ENCODE measurements around the gene GALC.
"Not testable (repeated sequence)": the region's sequence is repeated elsewhere in the genome, so short reads cannot be mapped to it uniquely, and the experiment has no call there.

Gene GALC
- 39.3 to 41.5 reads per million in 2 donors for total RNA-seq

DNA sequence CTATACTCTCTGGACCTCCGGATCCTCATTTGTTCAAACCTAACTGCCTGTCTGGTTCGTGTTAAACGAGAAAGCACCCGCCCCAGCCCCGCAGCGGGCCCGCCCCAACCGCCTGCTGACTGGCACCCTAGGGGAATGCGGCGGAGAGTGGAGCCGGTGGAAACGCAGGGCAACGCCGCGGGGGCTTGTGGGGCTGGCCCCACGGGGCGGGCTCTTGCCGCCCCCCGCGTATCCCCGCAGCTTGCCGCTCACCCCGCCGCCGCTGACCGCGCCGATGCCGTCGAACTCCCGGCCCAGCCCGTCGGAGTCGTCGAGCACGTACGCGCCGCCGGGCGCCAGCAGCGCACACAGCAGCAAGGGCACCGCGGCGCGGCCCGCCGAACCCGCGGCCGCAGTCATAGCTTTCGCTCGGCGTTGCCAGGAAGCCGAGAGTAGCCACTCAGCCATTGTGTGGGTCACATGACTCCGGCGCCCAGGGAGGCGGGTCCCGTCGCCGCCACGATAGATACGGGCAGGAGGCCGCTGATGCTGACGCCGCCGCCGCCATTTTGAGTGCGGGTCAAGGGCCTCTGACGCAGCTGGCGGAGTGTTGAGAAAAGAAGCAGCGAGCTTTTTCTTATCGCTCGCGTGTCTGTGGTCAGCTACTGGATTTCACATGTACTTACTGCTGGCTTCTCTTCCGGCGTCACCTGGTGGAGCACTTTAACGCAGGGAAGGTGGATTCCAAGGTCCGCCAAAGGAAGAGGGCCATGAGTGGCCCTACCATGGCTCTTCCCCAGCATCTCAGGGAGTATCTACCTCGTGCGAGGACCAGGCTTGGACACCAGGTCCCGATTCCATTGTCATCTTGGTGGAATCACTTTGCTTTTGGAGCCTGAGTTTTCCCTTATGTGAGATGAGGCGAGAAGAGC lies at the start of gene GALC:
GALC (minus strand) TSS at position 465 of the 911 bp plus-strand sequence; CDS start at position 447, 18 bp downstream.
- peak; percentile 93 for DNase-seq

DNA sequence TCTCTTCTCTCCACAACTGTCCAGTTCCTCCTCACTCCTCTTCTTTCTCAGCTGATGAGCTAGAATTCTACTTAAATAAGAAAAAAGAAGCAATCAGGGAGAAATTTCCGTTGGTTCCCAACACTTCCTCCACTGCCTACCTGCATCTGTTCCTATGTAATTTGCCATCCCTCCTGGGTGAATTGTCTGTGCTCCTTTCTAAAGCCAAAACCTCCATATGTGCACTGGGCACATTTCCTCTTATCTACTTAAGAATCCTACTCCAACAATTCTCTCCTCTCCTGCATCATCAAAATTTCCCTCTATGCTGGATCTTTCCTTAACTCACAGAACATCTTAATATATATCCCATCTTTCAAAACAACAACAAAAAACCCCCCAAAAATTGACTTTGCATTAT lies 47.2 kb upstream of the GALC start:
- no peak for DNase-seq

DNA sequence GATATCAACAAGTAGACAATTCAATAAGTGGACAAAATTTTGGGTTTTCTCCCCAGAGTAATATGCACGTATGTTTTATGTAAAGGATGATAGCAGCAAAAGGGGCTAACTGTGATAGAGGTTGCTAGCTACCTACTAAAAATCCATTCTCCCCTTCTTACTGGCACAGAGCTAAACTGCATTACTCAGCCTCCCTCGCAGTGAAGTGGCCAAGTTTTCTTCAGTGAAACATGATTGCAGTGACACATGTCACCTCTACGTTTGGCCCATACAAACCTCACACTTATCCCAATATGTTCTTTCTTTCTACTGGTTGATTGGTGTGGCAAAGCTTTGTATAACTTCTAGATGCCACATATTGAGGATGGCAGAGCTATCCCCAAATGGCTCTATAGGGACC lies 46.2 kb upstream of the GALC start:
- no peak for DNase-seq

DNA sequence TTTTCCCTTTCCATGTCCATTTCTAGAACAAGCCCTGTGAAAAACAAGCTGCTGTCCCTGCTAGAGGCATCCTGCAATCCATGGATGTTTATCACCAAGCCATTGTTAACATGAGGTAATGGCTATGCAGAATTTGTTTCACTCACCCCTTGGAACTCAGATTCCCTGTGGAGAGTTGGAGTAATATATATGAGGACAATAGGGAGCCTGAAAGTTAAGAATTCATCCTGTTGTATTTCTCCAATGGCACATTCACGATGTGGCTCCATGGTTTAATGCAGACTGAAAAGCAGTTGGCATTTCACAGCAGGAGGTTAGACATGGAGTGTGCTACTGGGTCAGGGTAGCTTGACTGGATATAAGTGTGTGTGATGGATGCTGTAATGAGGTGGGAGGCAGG lies 44.3 kb upstream of the GALC start:
- DNase-seq = no peak

DNA sequence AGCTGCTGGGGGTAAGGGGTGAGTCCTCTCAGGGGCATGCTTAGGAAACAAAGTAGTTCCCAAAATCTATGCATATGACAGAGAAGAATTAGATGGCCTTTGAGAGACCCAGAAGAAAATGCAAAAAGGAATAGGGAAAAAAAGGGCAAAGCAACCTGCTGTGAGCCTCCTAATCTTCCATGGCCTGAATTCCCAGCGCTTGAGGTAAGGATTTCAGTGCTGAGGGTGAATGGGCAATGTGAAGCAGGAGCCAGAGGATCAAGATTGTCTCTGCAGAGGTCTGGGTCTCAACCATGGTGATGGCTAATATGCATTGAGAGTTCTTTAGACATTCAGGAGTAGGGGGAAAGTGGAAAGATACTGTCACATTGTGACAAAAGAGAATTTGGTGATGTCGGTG lies 43.4 kb upstream of the GALC start:
- no peak for DNase-seq

DNA sequence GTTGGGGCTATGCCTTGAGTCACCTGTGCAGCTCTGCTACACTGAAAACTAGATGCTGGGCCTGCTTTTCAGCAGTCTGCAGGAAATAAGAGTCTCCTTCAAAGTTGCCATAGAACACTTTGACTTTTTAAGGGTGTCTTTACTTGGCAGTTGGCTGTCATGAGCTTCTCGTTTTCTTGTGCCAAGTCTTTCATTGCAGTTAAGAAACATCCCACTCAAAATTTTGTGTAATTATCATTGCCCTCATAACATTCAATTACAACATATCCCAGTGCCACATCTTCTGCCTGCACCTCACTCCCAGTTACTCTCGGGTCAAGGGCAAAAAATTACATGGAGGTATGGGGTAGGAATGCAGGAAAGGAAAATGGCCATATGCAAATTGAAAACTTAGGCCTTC lies 41.1 kb upstream of the GALC start:
- DNase-seq = no peak

DNA sequence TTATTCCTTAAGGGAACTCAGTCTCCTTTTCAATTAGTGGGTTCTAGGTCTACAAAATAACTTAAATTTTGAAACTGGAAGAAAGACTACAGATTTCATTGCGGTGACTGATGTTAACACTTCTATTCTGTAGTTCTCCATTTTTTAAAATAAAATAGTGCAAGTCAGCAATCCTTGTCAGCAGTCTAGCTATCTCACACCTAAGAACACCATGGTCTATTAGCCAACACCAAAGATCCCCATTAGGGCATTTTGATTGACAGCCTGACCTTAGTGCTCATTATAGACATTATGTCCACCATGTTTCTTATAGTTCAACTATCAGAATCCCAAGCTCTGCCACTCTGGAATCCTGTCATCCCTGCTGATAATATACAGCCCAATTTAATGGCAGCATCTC lies 39.4 kb upstream of the GALC start:
- DNase-seq = no peak

DNA sequence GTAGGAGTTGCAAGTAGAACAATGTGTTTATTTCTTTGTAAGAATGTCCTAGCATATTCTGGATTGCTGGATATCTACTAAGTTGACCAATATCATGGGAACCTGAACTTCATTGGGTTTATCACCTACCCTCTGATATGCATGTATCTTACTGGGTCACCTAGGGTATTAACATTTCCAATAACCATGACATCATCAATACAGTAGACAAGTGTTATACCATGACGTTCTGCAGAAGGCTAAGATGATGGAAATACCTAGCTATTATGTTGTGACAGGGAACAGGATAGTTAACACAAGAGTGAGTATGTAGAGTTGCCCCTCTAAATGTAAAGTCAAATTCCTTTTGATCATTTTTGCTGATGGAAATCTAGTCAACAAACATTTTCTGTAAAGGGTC lies 37.9 kb upstream of the GALC start:
- no peak for DNase-seq

DNA sequence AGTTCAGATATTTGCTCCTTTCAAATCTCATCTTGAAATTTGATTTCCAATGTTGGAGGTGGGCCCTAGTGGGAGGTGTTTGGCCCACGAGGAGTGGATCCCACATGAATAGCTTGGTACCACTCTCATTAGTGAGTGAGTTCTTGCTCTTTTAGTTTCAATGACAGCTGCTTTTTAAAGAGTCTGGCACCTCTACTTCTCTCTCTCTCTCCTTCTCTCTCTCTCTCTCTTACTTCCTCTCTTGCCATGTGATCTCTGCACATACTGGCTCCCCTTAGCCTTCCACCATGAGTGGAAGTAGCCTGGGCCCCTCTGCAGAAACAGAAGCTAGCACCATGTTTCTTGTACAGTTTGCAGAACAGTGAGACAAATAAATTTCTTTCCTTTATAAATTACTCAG lies 37.1 kb upstream of the GALC start:
- no peak for DNase-seq

DNA sequence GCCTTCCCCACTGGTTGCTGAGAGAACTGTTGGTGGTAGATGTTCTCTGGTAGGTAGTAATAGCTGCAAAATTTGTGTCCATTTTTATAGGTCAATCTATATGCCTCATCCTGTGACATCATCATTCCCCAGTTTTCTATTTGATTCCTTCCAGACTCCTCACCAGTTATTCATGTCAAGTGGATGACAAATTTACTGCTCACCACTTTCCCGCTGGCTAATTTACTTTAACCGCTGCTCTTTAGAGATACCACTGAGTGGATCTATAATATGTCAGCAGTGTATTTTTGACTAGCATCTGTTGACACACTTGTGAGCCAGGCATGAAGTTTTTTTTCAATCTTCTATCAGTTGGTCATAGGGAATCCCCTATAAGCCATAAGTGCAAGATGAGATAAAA lies 36.5 kb upstream of the GALC start:
- no peak for DNase-seq

DNA sequence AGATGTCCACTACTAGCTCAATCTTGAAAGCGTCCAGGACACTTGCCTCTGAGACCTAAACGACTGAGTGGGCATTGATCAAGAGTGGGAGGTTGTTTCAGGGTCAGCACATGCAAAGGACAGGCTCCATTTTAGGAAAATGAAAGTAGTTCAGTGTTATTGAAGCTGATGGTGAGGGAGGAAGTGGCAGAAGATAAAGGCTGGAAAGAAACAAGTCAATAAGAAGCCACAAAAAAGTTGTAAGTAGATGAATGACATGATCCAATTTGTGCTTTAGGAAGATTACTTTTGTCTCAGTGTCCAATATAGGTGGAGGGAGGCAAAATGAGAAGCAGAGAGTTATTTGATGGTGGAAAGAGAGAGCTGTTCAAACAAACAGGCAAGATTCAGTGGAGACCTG lies 33.9 kb upstream of the GALC start:
- DNase-seq = no peak

DNA sequence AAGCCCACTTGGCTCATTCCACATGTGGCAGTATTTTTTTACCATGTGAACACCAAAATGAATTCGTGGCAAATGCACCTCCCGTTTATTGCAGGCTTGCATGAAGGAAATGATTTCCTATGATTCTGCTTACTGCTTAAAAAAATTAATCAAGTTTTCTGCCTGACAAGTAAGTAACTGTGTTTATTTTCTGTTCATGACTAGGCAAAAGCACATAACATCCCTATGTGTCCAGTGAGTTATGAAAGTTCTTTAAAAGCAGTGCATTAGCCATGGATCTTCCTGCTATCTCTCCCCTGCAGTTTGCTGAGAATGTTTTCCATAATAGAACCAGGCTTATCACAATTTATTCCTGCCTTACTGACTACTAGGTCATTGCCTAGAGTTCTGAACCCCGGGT lies 32.3 kb upstream of the GALC start:
- no peak for DNase-seq

DNA sequence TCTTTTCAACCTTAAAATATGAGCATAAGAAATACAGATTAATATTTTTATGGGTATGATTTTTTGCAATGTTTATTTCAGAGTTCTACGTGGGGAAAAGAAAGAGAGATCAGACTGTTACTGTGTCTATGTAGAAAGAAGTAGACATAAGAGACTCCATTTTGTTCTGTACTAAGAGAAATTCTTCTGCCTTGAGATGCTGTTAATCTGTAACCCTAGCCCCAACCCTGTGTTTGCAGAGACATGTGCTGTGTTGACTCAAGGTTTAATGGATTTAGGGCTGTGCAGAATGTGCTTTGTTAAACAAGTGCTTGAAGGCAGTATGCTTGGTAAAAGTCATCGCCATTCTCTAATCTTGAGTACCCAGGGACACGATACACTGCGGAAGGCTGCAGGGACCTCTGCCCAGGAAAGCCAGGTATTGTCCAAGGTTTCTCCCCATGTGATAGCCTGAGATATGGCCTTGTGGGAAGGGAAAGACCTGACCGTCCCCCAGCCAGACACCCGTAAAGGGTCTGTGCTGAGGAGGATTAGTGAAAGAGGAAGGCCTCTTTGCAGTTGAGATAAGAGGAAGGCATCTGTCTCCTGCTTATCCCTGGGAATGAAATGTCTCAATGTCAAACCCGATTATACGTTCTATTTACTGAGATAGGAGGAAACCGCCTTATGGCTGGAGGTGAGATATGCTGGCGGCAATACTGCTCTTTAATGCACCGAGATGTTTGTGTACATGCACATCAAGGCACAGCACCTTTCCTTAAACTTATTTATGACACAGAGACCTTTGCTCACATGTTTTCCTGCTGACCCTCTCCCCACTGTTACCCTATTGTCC lies 31.5 kb upstream of the GALC start:
- not testable (repeated sequence) for DNase-seq

DNA sequence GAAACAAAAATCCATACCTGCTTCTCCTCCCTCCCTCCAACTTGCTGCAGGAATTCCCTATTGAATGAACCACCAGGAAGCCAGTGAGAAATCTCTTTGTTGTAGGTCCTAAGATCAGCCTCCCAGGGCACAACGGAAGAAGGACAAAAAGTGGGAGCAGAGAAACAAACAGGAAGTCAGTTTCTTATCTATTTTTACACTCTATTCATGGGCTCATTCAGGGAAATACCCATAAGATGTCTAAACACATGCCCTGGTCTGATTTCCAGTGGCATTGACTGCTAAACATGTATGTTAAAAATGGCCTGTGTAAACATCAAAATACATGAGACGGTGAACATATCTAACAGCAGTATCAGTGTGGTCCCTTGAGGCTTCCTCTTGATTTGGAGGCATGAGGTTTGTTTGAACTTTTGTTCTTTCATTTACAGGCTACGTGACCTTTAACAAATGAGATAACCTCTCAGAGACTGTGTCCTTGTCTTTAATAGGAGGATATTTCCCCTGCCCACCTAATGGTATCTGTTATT lies 30.7 kb upstream of the GALC start:
- no peak for DNase-seq

DNA sequence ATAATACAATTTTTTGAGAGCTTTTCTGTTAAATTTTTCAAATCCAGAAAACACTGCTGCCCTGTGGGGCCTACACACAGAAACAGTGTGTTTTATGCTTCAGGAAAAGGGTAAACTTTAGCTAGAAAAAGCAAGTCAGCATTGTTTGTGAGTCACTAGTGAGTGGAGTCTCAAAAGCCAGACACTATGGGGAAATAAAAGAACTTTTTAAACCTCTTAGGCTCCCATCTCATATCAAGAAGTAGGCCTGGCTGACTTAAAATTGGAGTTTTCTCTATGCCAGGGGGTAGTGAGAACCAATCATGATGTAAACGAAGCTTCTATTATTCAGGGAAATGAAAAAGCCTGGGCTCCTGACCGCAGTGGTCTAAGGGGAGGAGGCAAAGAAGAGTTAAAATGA lies 24.6 kb upstream of the GALC start:
- DNase-seq = no peak

DNA sequence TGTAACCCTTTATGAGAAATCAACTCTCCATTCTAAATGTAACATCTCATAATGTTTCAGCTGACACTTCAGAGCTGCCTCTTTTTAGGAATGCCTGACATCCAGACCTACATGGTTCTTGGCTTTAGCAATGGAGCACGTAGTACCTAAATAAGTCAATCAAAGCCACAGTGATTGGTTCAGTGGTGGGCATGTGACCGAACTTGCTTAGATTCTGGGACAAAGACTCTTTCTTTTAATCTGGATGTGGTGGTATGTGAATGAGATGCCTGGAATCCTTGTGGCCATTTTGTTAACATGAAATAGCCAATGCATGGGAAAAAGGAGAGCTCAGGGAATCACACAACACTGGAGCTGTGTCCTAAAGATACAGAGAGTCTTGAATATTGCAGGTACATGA lies 23.8 kb upstream of the GALC start:
- DNase-seq = no peak

DNA sequence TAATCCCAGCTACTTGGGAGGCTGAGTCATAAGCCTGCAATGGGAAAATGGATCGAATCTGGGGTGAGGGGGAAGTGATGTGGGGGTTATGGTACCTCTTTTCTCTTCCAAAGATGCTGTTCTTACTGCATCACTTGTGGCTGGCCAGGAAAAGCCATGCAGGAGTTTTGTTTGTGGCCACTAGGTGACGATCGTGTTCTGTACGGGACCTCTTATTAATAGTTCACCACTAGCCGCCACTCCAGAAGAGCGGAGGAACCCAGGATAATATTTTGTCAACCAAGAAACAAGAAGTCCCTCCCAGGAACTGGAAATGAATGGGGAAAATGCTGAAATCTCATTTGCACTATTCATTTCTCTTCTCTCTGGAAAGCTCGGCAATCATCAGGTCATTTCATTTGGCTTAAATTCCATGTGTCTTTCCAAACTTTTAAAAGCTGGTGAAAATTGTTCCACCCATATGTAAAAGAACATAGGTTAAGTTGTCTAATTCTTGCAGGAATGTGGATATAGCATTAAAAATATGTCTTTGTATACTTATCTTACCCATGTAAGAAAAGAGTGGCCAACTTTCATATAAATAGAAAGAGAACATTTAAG lies 20.9 kb upstream of the GALC start:
- DNase-seq = peak; percentile 26

DNA sequence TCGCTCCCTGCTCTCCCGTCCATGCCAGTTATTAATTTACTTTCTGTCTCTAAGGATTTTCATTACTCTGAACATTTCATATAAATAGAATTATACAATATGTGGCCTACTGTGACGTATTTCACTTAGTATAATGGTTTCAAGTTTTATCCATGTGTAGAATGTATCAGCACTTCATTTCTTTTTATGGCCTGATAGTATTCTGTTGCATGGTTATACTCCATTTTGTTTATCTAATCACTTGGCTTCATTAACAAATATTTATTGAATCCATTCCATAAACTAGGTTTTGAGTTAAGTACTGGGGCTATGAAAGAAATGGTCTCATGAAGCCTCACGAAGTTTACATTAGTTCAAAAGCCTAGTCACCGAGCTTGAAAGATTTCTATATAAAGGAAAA lies 19.5 kb upstream of the GALC start:
- no peak for DNase-seq

DNA sequence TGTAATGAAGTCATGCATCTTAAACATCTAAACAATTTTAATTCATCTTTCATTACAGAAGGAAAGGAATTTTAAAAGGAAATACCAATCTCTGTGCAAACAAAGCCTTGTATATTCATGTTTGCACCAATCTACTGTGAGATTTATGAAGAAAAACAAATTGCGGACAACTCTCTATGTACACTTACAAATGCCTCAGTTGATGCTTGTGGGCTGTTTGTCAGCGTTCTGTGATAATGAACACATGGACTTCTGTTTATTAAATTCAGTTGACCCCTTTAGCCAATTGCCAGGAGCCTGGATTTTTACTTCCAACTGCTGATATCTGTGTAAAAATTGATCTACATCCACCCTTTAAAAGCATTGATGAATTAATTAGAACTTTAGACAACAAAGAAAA lies 17.3 kb upstream of the GALC start:
- DNase-seq = no peak

DNA sequence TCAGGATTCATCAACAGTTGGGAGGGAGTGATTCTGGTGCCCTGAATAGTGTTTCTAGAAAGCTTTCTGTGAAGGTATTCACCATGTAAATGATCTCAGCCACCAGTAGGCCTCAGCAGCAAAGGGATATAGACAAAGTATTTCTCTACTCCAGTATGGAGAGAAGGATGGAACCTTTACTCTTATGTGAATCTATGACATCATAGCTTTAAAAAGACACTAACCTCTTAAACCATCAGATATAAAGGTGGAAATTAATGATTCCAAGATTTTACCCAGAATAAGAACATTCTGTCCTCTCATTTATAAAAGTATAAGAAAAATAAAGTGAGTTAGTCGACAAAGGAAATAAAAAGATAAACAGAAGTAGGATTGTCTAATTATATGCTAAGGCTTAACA lies 16.5 kb upstream of the GALC start:
- DNase-seq = no peak

DNA sequence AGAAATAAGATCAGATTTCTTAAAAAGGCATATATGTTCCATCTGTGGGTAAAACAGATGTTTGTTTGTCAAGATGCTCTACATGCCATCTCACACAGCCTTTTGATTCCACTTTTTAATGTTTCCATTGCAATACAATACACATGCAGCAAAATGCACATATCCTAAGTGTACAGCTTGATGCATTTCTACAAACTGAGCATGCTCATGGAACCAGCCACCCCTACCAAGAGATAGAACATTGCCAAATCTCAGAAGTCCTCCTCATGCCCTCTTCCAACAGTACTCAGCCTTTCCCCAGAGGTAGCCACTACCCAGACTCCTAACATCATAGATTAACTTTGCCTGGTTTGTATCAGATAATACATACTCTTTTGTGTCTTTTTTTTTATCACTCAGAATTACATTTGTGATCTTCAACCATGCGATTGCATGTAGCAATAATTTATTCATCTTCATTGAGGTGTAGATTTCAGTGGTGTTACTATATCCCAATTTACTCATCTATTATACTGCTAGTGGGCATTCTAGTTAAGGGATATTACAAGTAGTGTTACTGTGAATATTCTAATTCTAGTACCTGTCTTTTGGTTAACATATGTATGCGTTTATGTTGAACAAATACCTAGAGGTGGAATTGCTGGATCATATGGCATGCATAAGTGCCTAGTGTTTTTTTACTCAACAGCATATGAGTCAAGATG lies 15.2 kb upstream of the GALC start:
- no peak for DNase-seq

DNA sequence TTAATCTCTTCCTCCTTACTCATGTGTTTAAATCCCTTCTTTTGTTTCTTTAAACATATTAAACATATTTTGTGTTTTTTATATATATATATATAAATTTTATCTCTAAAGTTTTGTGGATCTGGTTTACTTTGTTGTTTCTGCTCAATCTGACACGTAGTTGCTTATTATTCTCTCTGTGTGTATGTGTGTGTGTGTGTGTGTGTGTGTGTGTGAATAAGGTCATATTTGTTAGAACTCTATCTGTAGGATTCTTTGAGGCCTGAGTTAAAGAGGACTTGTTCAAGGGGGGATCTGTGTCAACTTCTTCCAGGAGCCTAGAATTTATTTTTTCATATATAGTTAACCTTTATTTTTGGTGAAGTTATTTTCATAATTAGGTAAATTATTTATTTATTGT lies 14.6 kb upstream of the GALC start:
- DNase-seq = no peak

All from T-helper 9 cell (primary cell).